ENCODE data around the gene PPFIA1.

GRCh38 chr11:70313945-70314344 lies 43.5 kb downstream of the PPFIA1 start:
- TF ChIP-seq, protein P1, sequence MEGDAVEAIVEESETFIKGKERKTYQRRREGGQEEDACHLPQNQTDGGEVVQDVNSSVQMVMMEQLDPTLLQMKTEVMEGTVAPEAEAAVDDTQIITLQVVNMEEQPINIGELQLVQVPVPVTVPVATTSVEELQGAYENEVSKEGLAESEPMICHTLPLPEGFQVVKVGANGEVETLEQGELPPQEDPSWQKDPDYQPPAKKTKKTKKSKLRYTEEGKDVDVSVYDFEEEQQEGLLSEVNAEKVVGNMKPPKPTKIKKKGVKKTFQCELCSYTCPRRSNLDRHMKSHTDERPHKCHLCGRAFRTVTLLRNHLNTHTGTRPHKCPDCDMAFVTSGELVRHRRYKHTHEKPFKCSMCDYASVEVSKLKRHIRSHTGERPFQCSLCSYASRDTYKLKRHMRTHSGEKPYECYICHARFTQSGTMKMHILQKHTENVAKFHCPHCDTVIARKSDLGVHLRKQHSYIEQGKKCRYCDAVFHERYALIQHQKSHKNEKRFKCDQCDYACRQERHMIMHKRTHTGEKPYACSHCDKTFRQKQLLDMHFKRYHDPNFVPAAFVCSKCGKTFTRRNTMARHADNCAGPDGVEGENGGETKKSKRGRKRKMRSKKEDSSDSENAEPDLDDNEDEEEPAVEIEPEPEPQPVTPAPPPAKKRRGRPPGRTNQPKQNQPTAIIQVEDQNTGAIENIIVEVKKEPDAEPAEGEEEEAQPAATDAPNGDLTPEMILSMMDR (IDR thresholded peaks at IDR 0.05): no peak
- no peak for TF ChIP-seq POLR2A (IDR thresholded peaks at IDR 0.05; ENCODE audit: low read depth)
